GM23338 (cell line): ENCODE results near the gene SMYD3. TPM values are rescaled to one million over a fixed set of nuclear protein-coding genes. Genes with fewer than 3 reads are reported as not detected.

ENCODE experiments used
- ATAC-seq: fragments of 200-7000 bp; cut with Tn5 transposase; 3 replicates; pipeline ENCODE4 v1.9.1; 2020
- DNase-seq: peaks from one replicate; pipeline ENCODE4 v3.0.0-alpha.2; 2015; ENCODE audit warnings: low spot score
- H2AFZ ChIP-seq: fragments of 200-600 bp; sonication (generic); 2 replicates; pipeline ENCODE4 v1.8.0; 2016; ENCODE audit warnings: antibody characterized with exemption, mild to moderate bottlenecking, moderate library complexity
- H3F3A ChIP-seq: fragments of 200-600 bp; sonication (generic); replicated peaks from 2 replicates; pipeline ENCODE4 v1.8.0; 2017; ENCODE audit warnings: antibody characterized with exemption, mixed run types, low read depth
- H3K27ac ChIP-seq: fragments of 200-600 bp; sonication (generic); 2 replicates; pipeline ENCODE4 v1.6.1; 2016; ENCODE audit warnings: low read depth
- H3K27me3 ChIP-seq: fragments of 200-600 bp; sonication (generic); 2 replicates; pipeline ENCODE4 v1.8.0; 2016; ENCODE audit warnings: mild to moderate bottlenecking, mixed run types, moderate library complexity; ENCODE audit not compliant: insufficient read depth
- H3K36me3 ChIP-seq: fragments of 200-600 bp; sonication (generic); 2 replicates; pipeline ENCODE4 v1.8.0; 2016; ENCODE audit warnings: mild to moderate bottlenecking; ENCODE audit not compliant: insufficient read depth
- H3K4me1 ChIP-seq: fragments of 200-600 bp; sonication (generic); 2 replicates; pipeline ENCODE4 v1.8.0; 2016; ENCODE audit warnings: mild to moderate bottlenecking, moderate library complexity; ENCODE audit not compliant: insufficient read depth
- H3K4me2 ChIP-seq: fragments of 200-600 bp; sonication (generic); 2 replicates; pipeline ENCODE4 v1.7.1; 2017; ENCODE audit warnings: mixed run types
- H3K4me3 ChIP-seq: fragments of 200-600 bp; sonication (generic); 2 replicates; pipeline ENCODE4 v1.6.1; 2016; ENCODE audit warnings: mixed run types
- H3K79me2 ChIP-seq: fragments of 200-600 bp; sonication (generic); replicated peaks from 2 replicates; pipeline ENCODE4 v1.8.0; 2017; ENCODE audit warnings: mild to moderate bottlenecking; ENCODE audit not compliant: insufficient read depth
- H3K9me2 ChIP-seq: fragments of 200-600 bp; sonication (generic); 2 replicates; pipeline ENCODE4 v1.8.0; 2017; ENCODE audit not compliant: insufficient read depth
- H4K20me1 ChIP-seq: fragments of 200-600 bp; sonication (generic); replicated peaks from 2 replicates; pipeline ENCODE4 v1.8.0; 2017; ENCODE audit warnings: mild to moderate bottlenecking; ENCODE audit not compliant: insufficient read depth
- H3K27ac Mint-ChIP-seq: 2 replicates; pipeline ENCODE4 v1.8.0; 2020; ENCODE audit warnings: inconsistent platforms, mild to moderate bottlenecking, moderate library complexity, mixed read lengths
- H3K27me3 Mint-ChIP-seq: 3 replicates; pipeline ENCODE4 v1.8.0; 2022; ENCODE audit warnings: low read depth, mild to moderate bottlenecking, moderate library complexity, mixed read lengths, inconsistent platforms; ENCODE audit not compliant: insufficient read depth, poor library complexity
- H3K36me3 Mint-ChIP-seq: 3 replicates; pipeline ENCODE4 v1.8.0; 2021; ENCODE audit warnings: low read depth, mild to moderate bottlenecking, inconsistent platforms, moderate library complexity, mixed read lengths
- H3K4me1 Mint-ChIP-seq: 3 replicates; pipeline ENCODE4 v1.8.0; 2020; ENCODE audit warnings: mild to moderate bottlenecking, inconsistent platforms, mixed read lengths
- H3K4me3 Mint-ChIP-seq: 3 replicates; pipeline ENCODE4 v1.8.0; 2021; ENCODE audit warnings: moderate library complexity, mild to moderate bottlenecking, inconsistent platforms, mixed read lengths
- H3K9me3 Mint-ChIP-seq: 3 replicates; pipeline ENCODE4 v1.8.0; 2020; ENCODE audit warnings: moderate library complexity, mild to moderate bottlenecking, inconsistent platforms, mixed read lengths
- JUNB ChIP-seq: IDR thresholded peaks from one replicate; pipeline ENCODE4 v1.6.1; 2016; ENCODE audit warnings: antibody characterized with exemption; ENCODE audit not compliant: unreplicated experiment
- ZNF114 ChIP-seq: fragments of 250-450 bp; sonication (Bioruptor Pico); IDR thresholded peaks from 2 replicates; pipeline ENCODE4 v1.5.0; 2020; ENCODE audit warnings: mild to moderate bottlenecking, moderate library complexity
- ZNF462 ChIP-seq: fragments of 250-450 bp; sonication (Bioruptor Pico); IDR thresholded peaks from 2 replicates; pipeline ENCODE4 v1.5.0; 2020; ENCODE audit warnings: mild to moderate bottlenecking, moderate library complexity
- polyA plus RNA-seq: library from polyadenylated mRNA; unstranded; fragments of >200 nt; fragmentation: Nextera tagmentation; extraction: Ambion mirVana; gene quantifications from 2 replicates; pipeline ENCODE4 v1.2.1, GENCODE V29; 2016
- total RNA-seq: library from RNA; depleted of rRNA; stranded (reverse); fragments of >200 nt; shearing (Covaris generic); gene quantifications from 2 replicates; pipeline ENCODE4 v1.2.3, GENCODE V29; 2014
- TF ChIP-seq, protein P1 (sequence below): IDR thresholded peaks from 2 replicates; pipeline ENCODE4 v1.6.1; 2016; ENCODE audit warnings: antibody characterized with exemption

The SMYD3 gene
- total and polyA plus RNA-seq, 2 experiments from 2014 or later: 31.8 to 34.4 TPM

- Histone ChIP-seq H3K9me2 (no peaks in the 10 kb centered on the region), H3K27ac (no peak overlapping the region), H3K27me3 (no peaks in the 10 kb centered on the region), H3K4me3 (no peak overlapping the region), H3K4me2 (no peak overlapping the region), H3K79me2 (no peaks in the 10 kb centered on the region), H4K20me1 (no peaks in the 10 kb centered on the region), H3K36me3 (no peaks in the 10 kb centered on the region), H3K4me1 (peaks cover 39% of the 10 kb centered on the region), H3F3A (no peaks in the 10 kb centered on the region), H2AFZ (no peak overlapping the region)
- Mint-ChIP-seq H3K27ac (no peak overlapping the region), H3K36me3 (no peaks in the 10 kb centered on the region), H3K4me1 (peaks cover 71% of the 10 kb centered on the region), H3K27me3 (peaks cover 6% of the 10 kb centered on the region), H3K4me3 (no peak overlapping the region), H3K9me3 (no peaks in the 10 kb centered on the region)
- TF ChIP-seq, protein P1, sequence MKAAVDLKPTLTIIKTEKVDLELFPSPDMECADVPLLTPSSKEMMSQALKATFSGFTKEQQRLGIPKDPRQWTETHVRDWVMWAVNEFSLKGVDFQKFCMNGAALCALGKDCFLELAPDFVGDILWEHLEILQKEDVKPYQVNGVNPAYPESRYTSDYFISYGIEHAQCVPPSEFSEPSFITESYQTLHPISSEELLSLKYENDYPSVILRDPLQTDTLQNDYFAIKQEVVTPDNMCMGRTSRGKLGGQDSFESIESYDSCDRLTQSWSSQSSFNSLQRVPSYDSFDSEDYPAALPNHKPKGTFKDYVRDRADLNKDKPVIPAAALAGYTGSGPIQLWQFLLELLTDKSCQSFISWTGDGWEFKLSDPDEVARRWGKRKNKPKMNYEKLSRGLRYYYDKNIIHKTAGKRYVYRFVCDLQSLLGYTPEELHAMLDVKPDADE: no peak
- TF ChIP-seq JUNB (no peak), ZNF114 (CRISPR knock-in tag) (no peak), ZNF462 (CRISPR knock-in tag) (no peak)
- no peak for DNase-seq
- ATAC-seq: no peak
Measured at GRCh38 chr1:246068217-246068512, 438.9 kb downstream of the SMYD3 start.
